PC-3 (cell line): ENCODE results near the gene GHRL. TPM values are rescaled to one million over a fixed set of nuclear protein-coding genes. Genes with fewer than 3 reads are reported as not detected.

Source experiments
- ATAC-seq: fragments of 200-7000 bp; cut with Tn5 transposase; 2 replicates; pipeline ENCODE4 v1.9.1; 2020; ENCODE audit warnings: mild to moderate bottlenecking, moderate library complexity
- BruUV-seq: library from RNA; stranded (reverse); fragments of 400-500 nt; replicated peaks from 2 replicates; lab custom pipeline; 2021; lab: Mats Ljungman, UMichigan
- CTCF ChIA-PET: fragments of 300-600 bp; sonication (Branson Sonifier 250); formaldehyde crosslinking; loops from one replicate; lab custom pipeline; 2022; ENCODE audit warnings: antibody characterized with exemption; lab: Charles Lee
- POLR2A ChIA-PET: fragments of 300-600 bp; sonication (Branson Sonifier 250); formaldehyde crosslinking; loops from one replicate; lab custom pipeline; 2022; ENCODE audit warnings: antibody characterized with exemption; ENCODE audit not compliant: unreplicated experiment; lab: Charles Lee
- DNase-seq: peaks from one replicate; pipeline ENCODE4 v3.0.0-alpha.2; 2015
- H2AFZ ChIP-seq: fragments of 300-600 bp; sonication (generic); 2 replicates; pipeline ENCODE4 v1.6.0; 2016; ENCODE audit warnings: antibody characterized with exemption, low read length
- H3F3A ChIP-seq: fragments of 300-600 bp; sonication (generic); one replicate; pipeline ENCODE4 v1.6.0; 2017; ENCODE audit warnings: antibody characterized with exemption, low read length, control low read depth, mild to moderate bottlenecking; ENCODE audit not compliant: unreplicated experiment
- H3K27ac ChIP-seq: fragments of 300-600 bp; sonication (generic); 2 replicates; pipeline ENCODE4 v1.5.1; 2016; ENCODE audit warnings: mild to moderate bottlenecking, low read length
- H3K27me3 ChIP-seq: fragments of 300-600 bp; sonication (generic); 2 replicates; pipeline ENCODE4 v1.6.1; 2016; ENCODE audit warnings: low read length, mixed read lengths
- H3K36me3 ChIP-seq: fragments of 300-600 bp; sonication (generic); 2 replicates; pipeline ENCODE4 v1.6.1; 2016; ENCODE audit warnings: low read depth, mixed run types, low read length, mixed read lengths
- H3K4me1 ChIP-seq: fragments of 300-600 bp; sonication (generic); 2 replicates; pipeline ENCODE4 v1.5.1; 2016; ENCODE audit warnings: low read length; ENCODE audit not compliant: insufficient read depth
- H3K4me2 ChIP-seq: fragments of 300-600 bp; sonication (generic); 2 replicates; pipeline ENCODE4 v1.6.0; 2016; ENCODE audit warnings: low read length
- H3K4me3 ChIP-seq: fragments of 300-600 bp; sonication (generic); 2 replicates; pipeline ENCODE4 v1.5.1; 2016; ENCODE audit warnings: mild to moderate bottlenecking, low read length, mixed read lengths
- H3K79me2 ChIP-seq: fragments of 300-600 bp; sonication (generic); 2 replicates; pipeline ENCODE4 v1.6.1; 2017; ENCODE audit warnings: low read length, mixed read lengths
- H3K9ac ChIP-seq: fragments of 300-600 bp; sonication (generic); 2 replicates; pipeline ENCODE4 v1.6.0; 2016; ENCODE audit warnings: mild to moderate bottlenecking, low read length
- H3K9me2 ChIP-seq: fragments of 300-600 bp; sonication (generic); replicated peaks from 2 replicates; pipeline ENCODE4 v1.6.1; 2016; ENCODE audit warnings: mixed run types, low read length, mixed read lengths
- H3K9me3 ChIP-seq: fragments of 300-600 bp; sonication (generic); 2 replicates; pipeline ENCODE4 v1.6.1; 2016; ENCODE audit warnings: low read length, mixed read lengths
- H4K20me1 ChIP-seq: fragments of 300-600 bp; sonication (generic); 2 replicates; pipeline ENCODE4 v1.6.1; 2016; ENCODE audit warnings: low read length, mixed read lengths
- CTCF ChIP-seq: fragments of 300-600 bp; sonication (generic); conservative IDR thresholded peaks from 2 replicates; pipeline ENCODE4 v1.5.1; 2017; ENCODE audit warnings: antibody characterized with exemption, low read depth, mild to moderate bottlenecking, low read length
- EZH2 ChIP-seq: fragments of 300-600 bp; sonication (generic); IDR thresholded peaks from one replicate; pipeline ENCODE4 v1.6.1; 2017; ENCODE audit warnings: antibody characterized with exemption, mild to moderate bottlenecking, low read length; ENCODE audit not compliant: unreplicated experiment
- EZH2phosphoT487 ChIP-seq: fragments of 300-600 bp; sonication (generic); IDR thresholded peaks from 2 replicates; pipeline ENCODE4 v1.6.1; 2018; ENCODE audit warnings: mild to moderate bottlenecking, antibody characterized with exemption, low read length, borderline replicate concordance
- intact Hi-C: fragments of 100-400 bp; cut with micrococcal nuclease; formaldehyde crosslinking; loops from 2 replicates; pipeline ENCODE4 v1.9.0; 2023
- total RNA-seq: library from RNA; depleted of rRNA; stranded (reverse); fragments of >200 nt; gene quantifications from 2 replicates; pipeline ENCODE4 v1.2.3, GENCODE V29; 2014

GHRL gene
- total RNA-seq, 1 experiment from 2014 or later = not detected

DNA sequence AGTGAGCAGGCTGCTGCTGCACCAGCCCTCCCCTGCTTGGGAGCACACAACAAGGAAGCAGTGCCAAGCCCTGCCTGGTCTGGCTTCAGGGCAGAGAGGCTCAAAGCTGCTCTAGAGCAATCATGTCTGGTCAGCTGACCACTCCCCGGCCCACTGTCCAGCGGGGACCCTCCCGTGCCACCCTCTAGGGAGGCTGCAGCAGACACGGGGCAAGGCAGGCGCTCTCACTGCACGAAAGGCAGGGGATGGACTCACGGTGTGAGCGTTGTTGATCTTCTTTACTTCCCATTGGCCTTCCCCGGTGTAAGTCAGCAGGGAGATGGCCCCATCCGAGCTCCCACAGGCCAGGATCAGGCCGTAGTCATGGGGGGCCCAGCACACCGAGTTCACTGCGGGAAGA is 19.0 kb upstream of the GHRL start:
- ChIA-PET POLR2A (interaction anchor here (0.5 kb wide), 1 partner anchor 93 kb away, joined by 3 read pairs; no protein-coding TSS in a partner anchor), CTCF (no interaction called here)
- H4K20me1 ChIP-seq = no peaks in the 10 kb centered on the region
- H2AFZ ChIP-seq = no peak overlapping the region
- TF ChIP-seq EZH2 (no peak), EZH2phosphoT487 (no peak), CTCF (no peak)
- H3K27ac ChIP-seq = no peak overlapping the region
- H3K27me3 ChIP-seq = no peaks in the 10 kb centered on the region
- H3K36me3 ChIP-seq = peaks cover 66% of the 10 kb centered on the region
- H3K4me3 ChIP-seq = no peak overlapping the region
- H3K79me2 ChIP-seq = no peaks in the 10 kb centered on the region
- no peaks in the 10 kb centered on the region for H3F3A ChIP-seq
- no peak overlapping the region for H3K9ac ChIP-seq
- H3K4me1 ChIP-seq = no peaks in the 10 kb centered on the region
- no peak overlapping the region for H3K4me2 ChIP-seq
- intact Hi-C loops = no loop called here
- ATAC-seq (no peak), DNase-seq (no peak)
- BruUV-seq = no TSS peak
- no peaks in the 10 kb centered on the region for H3K9me3 ChIP-seq
- no peaks in the 10 kb centered on the region for H3K9me2 ChIP-seq

DNA sequence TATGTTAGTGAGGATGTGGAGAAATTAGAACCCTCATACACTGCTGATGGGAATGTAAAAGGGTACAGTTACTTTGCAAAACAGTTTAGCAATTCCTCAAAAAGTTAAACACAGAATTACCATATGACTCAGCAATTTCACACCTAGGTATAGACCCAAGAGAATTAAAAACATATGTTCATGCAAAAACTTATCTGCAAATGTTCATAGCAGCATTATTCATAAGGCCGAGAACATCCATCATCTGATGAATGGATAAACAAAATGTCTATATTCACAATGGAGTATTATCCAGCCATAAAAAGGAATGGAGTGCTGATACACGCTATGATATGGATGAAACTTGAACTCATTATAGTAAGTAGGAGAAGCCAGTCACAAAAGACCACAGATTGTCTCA is 17.8 kb upstream of the GHRL start:
- Histone ChIP-seq H3K4me1 (no peaks in the 10 kb centered on the region), H3K4me3 (no peak overlapping the region), H3K9me3 (no peaks in the 10 kb centered on the region), H4K20me1 (no peaks in the 10 kb centered on the region), H3K27ac (no peak overlapping the region), H3K79me2 (no peaks in the 10 kb centered on the region), H3K4me2 (no peak overlapping the region), H3K9ac (no peak overlapping the region), H3K9me2 (no peaks in the 10 kb centered on the region), H2AFZ (no peak overlapping the region), H3K27me3 (no peaks in the 10 kb centered on the region), H3K36me3 (peaks cover 61% of the 10 kb centered on the region), H3F3A (no peaks in the 10 kb centered on the region)
- intact Hi-C loops = no loop called here
- ATAC-seq = no peak
- BruUV-seq = no TSS peak
- ChIA-PET CTCF (no interaction called here), POLR2A (no interaction called here)
- no peak for DNase-seq
- TF ChIP-seq EZH2phosphoT487 (no peak), CTCF (no peak), EZH2 (no peak)

DNA sequence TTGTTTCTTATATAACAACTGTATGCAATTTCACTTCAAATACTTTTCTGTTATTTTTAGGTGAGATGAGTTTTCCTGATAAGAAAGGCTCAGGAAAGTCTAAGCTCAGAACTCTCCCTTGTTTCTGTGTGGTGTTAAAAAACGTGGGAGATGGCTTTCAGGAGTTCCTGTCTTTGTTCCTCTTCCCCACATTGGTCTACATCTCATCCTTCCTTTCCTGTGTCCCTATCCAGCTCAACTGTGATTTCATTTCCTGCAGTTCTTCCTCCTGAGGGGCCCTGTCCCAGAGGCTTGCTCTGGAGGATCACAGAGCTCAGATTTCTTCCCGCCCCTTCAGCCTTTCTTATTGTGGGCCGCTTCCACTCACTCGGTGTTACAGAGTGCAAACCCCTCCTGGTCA is 17.0 kb upstream of the GHRL start:
- Histone ChIP-seq H3K9me2 (no peaks in the 10 kb centered on the region), H3K27ac (no peak overlapping the region), H3K9ac (no peak overlapping the region), H3K79me2 (no peaks in the 10 kb centered on the region), H3K9me3 (no peaks in the 10 kb centered on the region), H3K36me3 (peaks cover 61% of the 10 kb centered on the region), H3K4me1 (no peaks in the 10 kb centered on the region), H3K4me3 (no peak overlapping the region), H4K20me1 (no peaks in the 10 kb centered on the region), H2AFZ (no peak overlapping the region), H3F3A (no peaks in the 10 kb centered on the region), H3K27me3 (no peaks in the 10 kb centered on the region), H3K4me2 (no peak overlapping the region)
- TF ChIP-seq EZH2 = no peak
- TF ChIP-seq EZH2phosphoT487 = no peak
- TF ChIP-seq CTCF = no peak
- ChIA-PET POLR2A (no interaction called here), CTCF (no interaction called here)
- ATAC-seq = no peak
- intact Hi-C loops = no loop called here
- no peak for DNase-seq
- no TSS peak for BruUV-seq
